Measurements from ENCODE around the gene KSR1.
A peak's percentile ranks its signal among the peaks of the same experiment; 100 is the strongest.
"Not testable (repeated sequence)": the region's sequence is repeated elsewhere in the genome, so short reads cannot be mapped to it uniquely, and the experiment has no call there.

KSR1 gene

GRCh38 chr17:27455914-27456680, at the start of gene KSR1:
Gene KSR1 (plus strand): TSS chr17:27456448. CDS start chr17:27456644, 196 bp downstream.
- Mint-ChIP-seq H3K27me3 (no peaks in the 10 kb centered on the region), H3K4me1 (peaks cover 64% of the 10 kb centered on the region), H3K27ac (peak within 1 kb of the TSS; percentile 91 to 95), H3K4me3 (peak within 1 kb of the TSS; percentile 92 to 97), H3K9me3 (no peaks in the 10 kb centered on the region)
- DNase-seq: peak; percentile 82
- peak; percentile 94 for ATAC-seq

- no peaks in the 10 kb centered on the region for H3K4me1 Mint-ChIP-seq
- no peak for ATAC-seq
- no peak for DNase-seq
- peaks cover 23% of the 10 kb centered on the region for H3K27me3 Mint-ChIP-seq
- no peaks in the 10 kb centered on the region for H3K9me3 Mint-ChIP-seq
- H3K27ac Mint-ChIP-seq: peak overlapping the region in 1 of 2 donors; percentile 30
- no peak overlapping the region for H3K4me3 Mint-ChIP-seq
Observed at GRCh38 chr17:27407916-27408864, 48.1 kb upstream of the KSR1 start.

DNA sequence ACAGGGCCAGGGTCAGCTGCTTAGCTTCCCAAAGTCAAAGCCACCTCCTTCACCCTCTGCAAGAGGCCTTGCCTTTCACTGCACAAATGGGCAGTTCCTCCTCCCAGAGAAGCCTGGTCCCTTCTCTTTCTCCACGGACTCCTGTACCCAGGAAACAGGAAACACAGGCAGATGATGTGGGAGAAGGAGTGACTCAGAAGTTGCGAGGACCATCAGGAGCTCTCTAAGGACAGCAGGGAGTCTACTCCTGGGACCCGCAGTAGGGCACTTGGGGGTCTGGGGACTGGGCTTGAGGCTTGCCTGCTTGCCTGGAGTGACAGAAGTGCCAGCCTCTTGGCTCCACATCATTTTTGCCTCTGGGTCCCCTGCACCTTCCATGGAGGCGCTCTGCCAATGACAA, 47.4 kb upstream of the KSR1 start:
- Mint-ChIP-seq H3K27me3 (peaks cover 16% of the 10 kb centered on the region), H3K4me1 (no peaks in the 10 kb centered on the region), H3K9me3 (no peaks in the 10 kb centered on the region), H3K27ac (peak overlapping the region in 1 of 2 donors; percentile 43), H3K4me3 (no peak overlapping the region)
- DNase-seq (no peak), ATAC-seq (no peak)

- ATAC-seq, H3K4me3 Mint-ChIP-seq, H3K9me3 Mint-ChIP-seq, DNase-seq, H3K27ac Mint-ChIP-seq, H3K4me1 Mint-ChIP-seq: not testable (repeated sequence)
- peaks cover 15% of the 10 kb centered on the region for H3K27me3 Mint-ChIP-seq
Observed at GRCh38 chr17:27412158-27412557, 44.1 kb upstream of the KSR1 start.

GRCh38 chr17:27413315-27413714, 42.9 kb upstream of the KSR1 start:
- Mint-ChIP-seq H3K4me1 (no peaks in the 10 kb centered on the region), H3K27me3 (peaks cover 15% of the 10 kb centered on the region), H3K4me3 (no peak overlapping the region), H3K9me3 (no peaks in the 10 kb centered on the region), H3K27ac (no peak overlapping the region)
- ATAC-seq (no peak), DNase-seq (no peak)

GRCh38 chr17:27413792-27414191, 42.5 kb upstream of the KSR1 start:
- Mint-ChIP-seq H3K4me1 (no peaks in the 10 kb centered on the region), H3K27ac (no peak overlapping the region), H3K27me3 (peaks cover 10% of the 10 kb centered on the region), H3K9me3 (no peaks in the 10 kb centered on the region), H3K4me3 (no peak overlapping the region)
- ATAC-seq (no peak), DNase-seq (no peak)

DNA sequence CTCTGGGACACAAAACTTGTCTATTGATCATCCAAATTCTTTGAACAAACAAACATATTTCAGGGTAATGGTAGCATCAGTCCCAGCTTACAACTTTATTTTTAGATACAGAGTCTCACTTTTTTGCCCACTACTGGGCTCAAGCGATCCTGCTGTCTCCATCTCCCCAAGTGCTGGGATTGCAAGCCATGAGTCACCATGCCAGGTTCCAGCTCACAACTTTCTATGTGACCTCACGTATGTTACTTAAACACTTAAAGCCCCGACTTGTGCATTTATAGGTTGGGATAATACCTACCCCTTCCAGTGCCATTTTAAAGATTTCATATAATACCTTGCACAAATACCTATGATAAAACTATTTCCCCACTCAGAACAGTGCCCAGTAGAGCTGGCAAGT, 42.0 kb upstream of the KSR1 start:
- Mint-ChIP-seq H3K4me1 (no peaks in the 10 kb centered on the region), H3K27ac (no peak overlapping the region), H3K9me3 (no peaks in the 10 kb centered on the region), H3K27me3 (peaks cover 5% of the 10 kb centered on the region), H3K4me3 (no peak overlapping the region)
- DNase-seq (no peak), ATAC-seq (no peak)

DNA sequence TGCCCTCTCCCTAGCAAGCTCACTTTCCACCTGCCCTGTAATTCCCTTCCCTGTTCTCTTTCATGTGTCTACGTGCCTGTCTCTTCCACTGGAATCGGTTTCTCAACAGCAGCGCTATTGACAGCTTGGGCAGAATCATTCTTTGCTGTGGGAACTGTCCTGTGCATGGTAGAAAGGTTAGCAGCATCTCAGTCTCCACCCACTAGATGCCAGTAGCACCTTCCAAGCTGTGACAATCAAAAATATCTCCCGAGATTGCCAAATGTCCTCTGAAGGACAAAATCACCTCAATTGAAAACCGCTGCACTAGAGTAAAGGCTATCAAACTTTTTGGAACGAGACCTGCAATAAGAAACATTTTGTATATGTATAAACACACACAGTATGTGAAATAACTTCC, 41.6 kb upstream of the KSR1 start:
- Mint-ChIP-seq H3K4me1 (no peaks in the 10 kb centered on the region), H3K4me3 (no peak overlapping the region), H3K27ac (no peak overlapping the region), H3K27me3 (peaks cover under 1% of the 10 kb centered on the region), H3K9me3 (no peaks in the 10 kb centered on the region)
- ATAC-seq (no peak), DNase-seq (no peak)

DNA sequence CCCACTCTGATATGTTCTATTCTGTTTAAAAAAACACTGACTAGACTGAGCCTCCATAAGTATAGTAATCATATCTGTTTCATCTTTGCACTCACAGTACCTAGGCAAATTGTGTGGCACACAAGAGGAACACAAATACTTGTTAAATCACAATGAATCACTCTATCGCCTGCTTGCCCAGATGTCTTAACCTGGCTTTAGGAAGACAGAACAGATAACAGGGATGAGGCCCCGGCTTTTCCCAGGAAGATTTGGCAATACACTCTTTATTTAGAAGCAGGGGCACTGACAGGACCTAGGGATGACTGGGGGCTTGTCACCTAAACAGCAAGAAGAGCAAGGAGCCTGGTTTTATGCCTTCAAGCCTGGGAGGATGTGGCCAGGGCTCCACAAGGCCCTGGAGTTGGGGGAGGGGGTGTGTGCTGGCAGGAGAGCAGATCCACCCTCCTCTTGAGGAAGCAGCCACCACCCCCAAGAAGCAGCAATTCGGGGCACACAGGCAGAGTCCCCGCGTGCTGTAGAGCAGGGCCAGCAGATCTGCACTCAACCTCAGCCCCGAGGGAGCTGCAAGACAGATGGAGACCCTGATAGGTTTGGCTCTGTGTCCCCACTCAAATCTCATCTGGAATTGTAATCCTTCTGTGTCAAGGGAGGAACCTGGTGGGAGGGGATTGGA, 41.0 kb upstream of the KSR1 start:
- no peak overlapping the region for H3K27ac Mint-ChIP-seq
- H3K9me3 Mint-ChIP-seq: no peaks in the 10 kb centered on the region
- ATAC-seq (no peak), DNase-seq (no peak)
- H3K4me1 Mint-ChIP-seq: no peaks in the 10 kb centered on the region
- no peaks in the 10 kb centered on the region for H3K27me3 Mint-ChIP-seq
- no peak overlapping the region for H3K4me3 Mint-ChIP-seq

GRCh38 chr17:27417596-27418365, 38.5 kb upstream of the KSR1 start:
- Mint-ChIP-seq H3K4me3 (no peak overlapping the region), H3K27ac (no peak overlapping the region), H3K27me3 (no peaks in the 10 kb centered on the region), H3K9me3 (no peaks in the 10 kb centered on the region), H3K4me1 (no peaks in the 10 kb centered on the region)
- no peak for ATAC-seq
- no peak for DNase-seq

- H3K4me1 Mint-ChIP-seq: peaks cover 2% of the 10 kb centered on the region
- H3K27ac Mint-ChIP-seq: no peak overlapping the region
- no peak for ATAC-seq
- no peaks in the 10 kb centered on the region for H3K9me3 Mint-ChIP-seq
- no peak for DNase-seq
- H3K27me3 Mint-ChIP-seq: no peaks in the 10 kb centered on the region
- H3K4me3 Mint-ChIP-seq: no peak overlapping the region
Observed at GRCh38 chr17:27418366-27418615, 38.0 kb upstream of the KSR1 start.

DNA sequence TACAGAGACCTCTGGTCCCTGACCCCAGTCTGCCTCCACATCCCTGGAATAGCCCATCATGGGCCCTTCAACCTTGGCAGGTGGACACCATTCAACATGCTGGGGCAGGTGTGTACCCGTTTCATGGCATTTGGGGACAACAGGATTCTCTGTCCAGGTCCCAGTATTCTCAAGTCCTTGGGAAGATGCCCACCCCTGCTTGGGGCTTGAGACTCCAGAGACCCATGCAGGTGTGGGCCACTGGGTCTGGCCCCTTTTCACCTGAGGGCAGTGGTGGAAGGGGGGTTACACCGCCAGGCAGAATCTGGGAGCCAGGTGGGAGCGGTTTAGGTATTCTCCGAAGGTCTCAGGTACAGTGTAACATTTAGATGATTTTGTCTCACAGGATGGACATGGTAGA, 37.1 kb upstream of the KSR1 start:
- ATAC-seq (no peak), DNase-seq (no peak)
- no peak overlapping the region for H3K4me3 Mint-ChIP-seq
- peaks cover 5% of the 10 kb centered on the region for H3K4me1 Mint-ChIP-seq
- H3K27me3 Mint-ChIP-seq: no peaks in the 10 kb centered on the region
- no peak overlapping the region for H3K27ac Mint-ChIP-seq
- no peaks in the 10 kb centered on the region for H3K9me3 Mint-ChIP-seq

DNA sequence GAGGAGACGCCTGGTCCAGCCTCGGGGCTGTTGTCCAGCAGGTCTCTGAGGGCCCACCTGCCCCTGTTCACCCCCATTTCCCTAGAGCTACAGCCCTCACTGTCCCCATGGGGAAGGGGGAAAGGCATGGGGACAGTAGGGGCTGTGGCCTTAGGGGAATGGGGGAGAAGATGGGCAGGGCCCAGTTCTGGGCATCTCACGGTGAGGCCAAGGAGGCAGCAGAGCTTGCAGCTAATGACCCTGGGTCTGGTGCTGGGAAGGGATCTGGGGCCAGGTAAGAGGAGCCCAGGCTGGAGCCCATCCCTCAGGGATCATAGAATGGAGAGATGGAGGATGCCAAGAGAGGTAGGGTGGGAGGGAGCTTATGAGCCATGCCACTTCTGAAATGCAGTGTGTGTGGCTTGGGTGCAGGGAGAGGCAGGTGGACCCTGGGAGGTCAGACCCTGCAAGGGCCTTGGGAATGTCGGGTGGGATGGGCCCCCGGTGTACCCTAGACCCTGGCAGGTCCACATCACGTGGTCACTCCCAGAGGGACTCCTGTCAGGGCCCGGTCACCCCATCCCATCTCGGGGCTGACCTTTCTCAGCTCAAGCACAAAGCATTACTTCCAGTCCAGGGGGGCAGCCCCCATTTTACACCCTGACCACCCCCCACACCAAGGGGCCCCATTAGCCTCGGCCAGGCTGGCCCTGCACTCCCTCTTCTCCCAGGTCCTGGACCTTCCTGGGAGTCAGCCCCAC, 35.9 kb upstream of the KSR1 start:
- ATAC-seq: no peak
- DNase-seq: no peak
- H3K27me3 Mint-ChIP-seq: no peaks in the 10 kb centered on the region
- H3K4me1 Mint-ChIP-seq: peaks cover 5% of the 10 kb centered on the region
- H3K27ac Mint-ChIP-seq: no peak overlapping the region
- H3K9me3 Mint-ChIP-seq: no peaks in the 10 kb centered on the region
- H3K4me3 Mint-ChIP-seq: no peak overlapping the region

- Mint-ChIP-seq H3K27ac (no peak overlapping the region), H3K9me3 (no peaks in the 10 kb centered on the region), H3K4me3 (no peak overlapping the region), H3K4me1 (peaks cover 5% of the 10 kb centered on the region), H3K27me3 (no peaks in the 10 kb centered on the region)
- DNase-seq (no peak), ATAC-seq (no peak)
Observed at GRCh38 chr17:27421111-27421510, 35.1 kb upstream of the KSR1 start.

GRCh38 chr17:27421626-27422025, 34.6 kb upstream of the KSR1 start:
- not testable (repeated sequence) for ATAC-seq, H3K9me3 Mint-ChIP-seq, H3K27ac Mint-ChIP-seq, H3K27me3 Mint-ChIP-seq, H3K4me1 Mint-ChIP-seq, DNase-seq, H3K4me3 Mint-ChIP-seq
